CD14-positive monocyte (primary cell): ENCODE data around the gene PAPPA. TPM values are rescaled to one million over a fixed set of nuclear protein-coding genes. Genes with fewer than 3 reads are reported as not detected.

Source experiments
- DNase-seq, 3 donors: peaks; one replicate each; pipeline ENCODE4 v3.0.0-alpha.2; 2011 to 2022
- H2AFZ ChIP-seq: 2 replicates; pipeline ENCODE4 v1.6.0; 2012; ENCODE audit warnings: mild to moderate bottlenecking, low read depth, low read length, inconsistent platforms; ENCODE audit not compliant: insufficient read depth, poor library complexity, severe bottlenecking
- H3K27ac ChIP-seq, 2 donors: 1 replicate in 1 of 2; 2 replicates in 1 of 2; pipeline ENCODE4 v1.5.1; 2012 to 2013; ENCODE audit warnings: low read length in 2 of 2, control low read depth in 1 of 2, inconsistent platforms in 1 of 2, low read depth in 1 of 2, mild to moderate bottlenecking in 1 of 2
- H3K27me3 ChIP-seq, 2 donors: one replicate each; pipeline versions ENCODE4 v1.6.0 to v1.6.1; 2011 to 2013; ENCODE audit warnings: low read length in 2 of 2; ENCODE audit not compliant: control insufficient read depth in 2 of 2, insufficient read depth in 2 of 2
- H3K36me3 ChIP-seq, 2 donors: replicated peaks in 1 of 2; 1 replicate in 1 of 2; 2 replicates in 1 of 2; pipeline versions ENCODE4 v1.5.1 to v1.6.1; 2012 to 2013; ENCODE audit warnings: low read length in 2 of 2, control low read depth in 1 of 2, inconsistent platforms in 1 of 2, mild to moderate bottlenecking in 1 of 2; ENCODE audit not compliant: insufficient read depth in 2 of 2, control insufficient read depth in 1 of 2
- H3K4me1 ChIP-seq, 2 donors: 1 replicate in 1 of 2; 2 replicates in 1 of 2; pipeline versions ENCODE4 v1.5.1 to v1.6.1; 2012 to 2013; ENCODE audit warnings: low read length in 2 of 2, control low read depth in 1 of 2, inconsistent platforms in 1 of 2, mild to moderate bottlenecking in 1 of 2, moderate library complexity in 1 of 2; ENCODE audit not compliant: insufficient read depth in 2 of 2, control insufficient read depth in 1 of 2
- H3K4me2 ChIP-seq: replicated peaks from 2 replicates; pipeline ENCODE3; 2012; ENCODE audit warnings: low read length, moderate library complexity, mild to moderate bottlenecking; ENCODE audit not compliant: poor library complexity, severe bottlenecking; ENCODE audit errors: extremely low read depth
- H3K4me3 ChIP-seq, 3 experiments: fragments of 200-600 bp in 1 of 3; sonication (generic) in 1 of 3; replicated peaks in 1 of 3; 1 replicate in 2 of 3; 2 replicates in 1 of 3; pipeline ENCODE4 v1.5.1; 2011 to 2013; ENCODE audit warnings: low read length in 3 of 3, mild to moderate bottlenecking in 3 of 3, control low read depth in 2 of 3, low read depth in 2 of 3, inconsistent platforms in 1 of 3, moderate library complexity in 1 of 3
- H3K79me2 ChIP-seq: 2 replicates; pipeline ENCODE4 v1.6.0; 2012; ENCODE audit warnings: mild to moderate bottlenecking, control low read depth, inconsistent platforms, low read length, moderate library complexity; ENCODE audit not compliant: insufficient read depth
- H3K9ac ChIP-seq: 2 replicates; pipeline ENCODE4 v1.6.0; 2017; ENCODE audit warnings: low read length, mild to moderate bottlenecking; ENCODE audit not compliant: insufficient read depth, poor library complexity, severe bottlenecking
- H3K9me3 ChIP-seq, 2 donors: replicated peaks in 1 of 2; 1 replicate in 1 of 2; 2 replicates in 1 of 2; pipeline versions ENCODE4 v1.5.1 to v1.6.1; 2012 to 2013; ENCODE audit warnings: low read length in 2 of 2, control low read depth in 1 of 2; ENCODE audit not compliant: control insufficient read depth in 1 of 2, insufficient read depth in 1 of 2
- H4K20me1 ChIP-seq: 2 replicates; pipeline ENCODE4 v1.6.0; 2012; ENCODE audit warnings: mild to moderate bottlenecking, low read length, control low read depth, moderate library complexity; ENCODE audit not compliant: insufficient read depth
- H3K27ac Mint-ChIP-seq, 7 donors: one replicate each; pipeline ENCODE4 v1.8.0; 2020; ENCODE audit warnings: mild to moderate bottlenecking in 7 of 7, mixed read lengths in 7 of 7, moderate library complexity in 6 of 7, inconsistent platforms in 2 of 7
- H3K27me3 Mint-ChIP-seq, 3 donors: one replicate each; pipeline ENCODE4 v1.8.0; 2021 to 2022; ENCODE audit warnings: low read depth in 3 of 3, mild to moderate bottlenecking in 3 of 3, mixed read lengths in 3 of 3, moderate library complexity in 3 of 3, inconsistent platforms in 1 of 3
- H3K36me3 Mint-ChIP-seq, 2 donors: one replicate each; pipeline ENCODE4 v1.8.0; 2020; ENCODE audit warnings: mixed read lengths in 2 of 2, inconsistent platforms in 1 of 2, mild to moderate bottlenecking in 1 of 2
- H3K4me1 Mint-ChIP-seq: one replicate; pipeline ENCODE4 v1.8.0; 2020; ENCODE audit warnings: mild to moderate bottlenecking, mixed read lengths
- H3K4me3 Mint-ChIP-seq, 2 donors: one replicate each; pipeline ENCODE4 v1.8.0; 2020; ENCODE audit warnings: mild to moderate bottlenecking in 2 of 2, mixed read lengths in 2 of 2, moderate library complexity in 1 of 2
- H3K9me3 Mint-ChIP-seq, 7 donors: one replicate each; pipeline ENCODE4 v1.8.0; 2020 to 2022; ENCODE audit warnings: mixed read lengths in 7 of 7, mild to moderate bottlenecking in 6 of 7, moderate library complexity in 6 of 7, inconsistent platforms in 2 of 7
- WGBS: methylation state at CpG from one replicate; pipeline ENCODE4 v1.1.5; 2013; ENCODE audit warnings: missing lambda C conversion rate; ENCODE audit not compliant: insufficient coverage; 5-methylcytosine and 5-hydroxymethylcytosine counted together
- intact Hi-C, 2 donors: fragments of 100-400 bp; cut with micrococcal nuclease; formaldehyde crosslinking; loops; one replicate each; pipeline versions ENCODE4 v1.15.0 to v1.15.1; 2023
- polyA plus RNA-seq, 3 donors: library from polyadenylated mRNA; depleted of rRNA in 1 of 3; unstranded in 2 of 3; stranded (reverse) in 1 of 3; fragments of 300-500 nt in 2 of 3; fragments of >200 nt in 1 of 3; fragmentation: Illumina TruSeq in 2 of 3; gene quantifications; 1 replicate in 2 of 3; 2 replicates in 1 of 3; pipeline ENCODE4 v1.2.3, GENCODE V29; 2012 to 2021
- TF ChIP-seq, protein P1 (sequence below): fragments of 200-600 bp; IDR thresholded peaks from one replicate; pipeline ENCODE4 v1.8.0; 2022; ENCODE audit warnings: antibody characterized with exemption, mild to moderate bottlenecking

PAPPA gene
- polyA plus RNA-seq, 3 donors = not detected

DNA sequence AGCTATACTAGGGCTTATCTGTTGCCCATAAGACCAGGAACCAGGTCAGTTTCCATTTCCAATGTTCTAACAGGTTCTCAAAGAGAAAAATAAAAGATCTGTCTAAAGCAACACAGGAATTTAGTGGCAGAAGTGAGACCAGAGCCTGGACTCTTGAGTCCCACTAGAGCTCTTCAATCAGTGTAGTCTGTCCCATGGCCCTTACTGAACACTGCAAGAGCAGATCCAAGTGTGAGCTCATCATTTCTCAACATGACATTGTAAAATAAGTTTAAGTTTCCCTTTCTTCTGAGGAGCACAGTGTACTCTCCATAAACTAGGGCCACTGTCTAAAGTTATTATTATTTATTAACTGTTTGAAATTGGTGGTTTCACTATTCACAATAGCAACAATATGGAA is 8.6 kb upstream of the PAPPA start:
- H3K9me3 Mint-ChIP-seq = no peaks in the 10 kb centered on the region
- Histone ChIP-seq H3K9me3 (no peaks in the 10 kb centered on the region), H3K36me3 (no peaks in the 10 kb centered on the region), H3K79me2 (no peaks in the 10 kb centered on the region), H4K20me1 (no peaks in the 10 kb centered on the region), H2AFZ (no peak overlapping the region), H3K27ac (no peak overlapping the region), H3K9ac (no peak overlapping the region), H3K4me3 (no peak overlapping the region), H3K4me1 (no peaks in the 10 kb centered on the region), H3K27me3 (peaks cover 4 to 5% of the 10 kb centered on the region in 2 donors), H3K4me2 (no peak overlapping the region)
- H3K4me3 Mint-ChIP-seq = no peak overlapping the region
- no peak overlapping the region for H3K27ac Mint-ChIP-seq
- peaks cover 6 to 14% (median 8%) of the 10 kb centered on the region in 3 donors for H3K27me3 Mint-ChIP-seq
- H3K36me3 Mint-ChIP-seq = no peaks in the 10 kb centered on the region
- no peaks in the 10 kb centered on the region for H3K4me1 Mint-ChIP-seq
- no peak for DNase-seq
- TF ChIP-seq, protein P1, sequence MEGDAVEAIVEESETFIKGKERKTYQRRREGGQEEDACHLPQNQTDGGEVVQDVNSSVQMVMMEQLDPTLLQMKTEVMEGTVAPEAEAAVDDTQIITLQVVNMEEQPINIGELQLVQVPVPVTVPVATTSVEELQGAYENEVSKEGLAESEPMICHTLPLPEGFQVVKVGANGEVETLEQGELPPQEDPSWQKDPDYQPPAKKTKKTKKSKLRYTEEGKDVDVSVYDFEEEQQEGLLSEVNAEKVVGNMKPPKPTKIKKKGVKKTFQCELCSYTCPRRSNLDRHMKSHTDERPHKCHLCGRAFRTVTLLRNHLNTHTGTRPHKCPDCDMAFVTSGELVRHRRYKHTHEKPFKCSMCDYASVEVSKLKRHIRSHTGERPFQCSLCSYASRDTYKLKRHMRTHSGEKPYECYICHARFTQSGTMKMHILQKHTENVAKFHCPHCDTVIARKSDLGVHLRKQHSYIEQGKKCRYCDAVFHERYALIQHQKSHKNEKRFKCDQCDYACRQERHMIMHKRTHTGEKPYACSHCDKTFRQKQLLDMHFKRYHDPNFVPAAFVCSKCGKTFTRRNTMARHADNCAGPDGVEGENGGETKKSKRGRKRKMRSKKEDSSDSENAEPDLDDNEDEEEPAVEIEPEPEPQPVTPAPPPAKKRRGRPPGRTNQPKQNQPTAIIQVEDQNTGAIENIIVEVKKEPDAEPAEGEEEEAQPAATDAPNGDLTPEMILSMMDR = no peak
- intact Hi-C loops = no loop called here

DNA sequence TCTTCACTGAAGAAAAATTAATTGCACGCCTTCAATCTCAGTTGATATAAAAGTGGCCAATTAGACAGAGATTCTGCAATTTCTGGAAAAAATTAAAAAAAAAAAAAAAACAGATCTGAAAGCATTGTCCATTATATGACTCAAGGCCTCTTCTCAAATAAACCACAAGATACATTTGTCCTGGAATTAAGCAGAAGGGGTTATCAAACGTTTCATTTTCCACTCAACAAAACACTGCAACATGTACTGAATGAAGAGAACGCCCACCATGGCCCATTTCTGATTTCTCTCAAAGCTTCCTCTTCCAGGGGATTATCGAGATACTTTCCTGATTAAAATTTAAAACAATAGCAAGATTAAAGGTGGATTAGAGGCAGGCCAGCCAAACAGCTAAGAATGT is 5.8 kb upstream of the PAPPA start:
- no peaks in the 10 kb centered on the region for H3K4me1 Mint-ChIP-seq
- H3K4me2 ChIP-seq = no peak overlapping the region
- no peaks in the 10 kb centered on the region for H3K79me2 ChIP-seq
- no peak overlapping the region for H3K4me3 ChIP-seq
- intact Hi-C loops = no loop called here
- H3K27me3 Mint-ChIP-seq = peaks cover 26 to 30% (median 29%) of the 10 kb centered on the region in 3 donors
- no peaks in the 10 kb centered on the region for H4K20me1 ChIP-seq
- TF ChIP-seq, protein P1 = no peak
- no CpG with 5 or more reads among the region's 4 CpGs for WGBS
- DNase-seq = no peak
- no peaks in the 10 kb centered on the region for H3K36me3 ChIP-seq
- H3K36me3 Mint-ChIP-seq = no peaks in the 10 kb centered on the region
- no peaks in the 10 kb centered on the region for H3K4me1 ChIP-seq
- peaks cover 27 to 31% of the 10 kb centered on the region in 2 donors for H3K27me3 ChIP-seq
- no peak overlapping the region for H3K27ac ChIP-seq
- peaks cover 0 to 1% of the 10 kb centered on the region in 2 donors for H3K9me3 ChIP-seq
- no peak overlapping the region for H2AFZ ChIP-seq
- no peak overlapping the region for H3K4me3 Mint-ChIP-seq
- H3K27ac Mint-ChIP-seq = no peak overlapping the region
- no peak overlapping the region for H3K9ac ChIP-seq
- no peaks in the 10 kb centered on the region for H3K9me3 Mint-ChIP-seq
